ENCODE results near the gene VLDLR.
A peak's percentile ranks its signal among the peaks of the same experiment; 100 is the strongest.
"Not testable (repeated sequence)": the region's sequence is repeated elsewhere in the genome, so short reads cannot be mapped to it uniquely, and the experiment has no call there.

Gene VLDLR

GRCh38 chr9:2664174-2665065 lies 42.8 kb downstream of the VLDLR start:
- DNase-seq: no peak

- no peak for DNase-seq
Measured at GRCh38 chr9:2666569-2666968, 45.0 kb downstream of the VLDLR start.

- no peak for DNase-seq
Measured at GRCh38 chr9:2673161-2673560, 51.6 kb downstream of the VLDLR start.

- no peak for DNase-seq
Measured at GRCh38 chr9:2674141-2674824, 52.7 kb downstream of the VLDLR start.

GRCh38 chr9:2675834-2676233 lies 54.2 kb downstream of the VLDLR start:
- no peak for DNase-seq

GRCh38 chr9:2676466-2676865 lies 54.9 kb downstream of the VLDLR start:
- no peak for DNase-seq

- DNase-seq: no peak
Measured at GRCh38 chr9:2677915-2678889, 56.6 kb downstream of the VLDLR start.

GRCh38 chr9:2679011-2679410 lies 57.4 kb downstream of the VLDLR start:
- no peak for DNase-seq

GRCh38 chr9:2681981-2682380 lies 60.4 kb downstream of the VLDLR start:
- no peak for DNase-seq

- DNase-seq: no peak
Measured at GRCh38 chr9:2686911-2687310, 65.3 kb downstream of the VLDLR start.

- no peak for DNase-seq
Measured at GRCh38 chr9:2688636-2689035, 67.0 kb downstream of the VLDLR start.

GRCh38 chr9:2691212-2691611 lies 69.6 kb downstream of the VLDLR start:
- no peak for DNase-seq

- no peak for DNase-seq
Measured at GRCh38 chr9:2691626-2692025, 70.0 kb downstream of the VLDLR start.

GRCh38 chr9:2693056-2693455 lies 71.5 kb downstream of the VLDLR start:
- no peak for DNase-seq

- DNase-seq: no peak
Measured at GRCh38 chr9:2697492-2697891, 75.9 kb downstream of the VLDLR start.

GRCh38 chr9:2700398-2700797 lies 78.8 kb downstream of the VLDLR start:
- DNase-seq: no peak

- DNase-seq: peak; percentile 47
Measured at GRCh38 chr9:2700909-2701550, 79.4 kb downstream of the VLDLR start.

GRCh38 chr9:2704504-2704903 lies 82.9 kb downstream of the VLDLR start:
- no peak for DNase-seq

- not testable (repeated sequence) for DNase-seq
Measured at GRCh38 chr9:2707256-2707655, 85.7 kb downstream of the VLDLR start.

Measured in retina (tissue), 1 donor.